Ovary (tissue), 9 donors: ENCODE measurements around the gene SMARCB1. TPM values are rescaled to one million over a fixed set of nuclear protein-coding genes. Genes with fewer than 3 reads are reported as not detected.

Experiments
- DNase-seq, 5 donors: peaks; one replicate each; pipeline ENCODE4 v3.0.0-alpha.2; 2019 to 2020
- H3K27ac ChIP-seq, 2 donors: fragments of 200-600 bp; one replicate each; pipeline versions ENCODE4 v1.5.1 to v1.8.0; 2019 to 2022
- H3K27me3 ChIP-seq: fragments of 200-600 bp; one replicate; pipeline ENCODE4 v1.8.0; 2022
- H3K36me3 ChIP-seq: fragments of 200-600 bp; sonication (generic); one replicate; pipeline ENCODE4 v1.5.1; 2019
- H3K4me1 ChIP-seq: one replicate; pipeline ENCODE4 v1.8.1; 2013; ENCODE audit warnings: mild to moderate bottlenecking, moderate library complexity; ENCODE audit not compliant: insufficient read depth
- H3K4me3 ChIP-seq: fragments of 200-600 bp; sonication (generic); one replicate; pipeline ENCODE4 v1.5.1; 2017
- H3K9me3 ChIP-seq, 2 donors: fragments of 200-600 bp in 1 of 2; sonication (generic) in 1 of 2; one replicate each; pipeline versions ENCODE4 v1.5.1 to v1.8.1; 2013 to 2019; ENCODE audit warnings: mild to moderate bottlenecking in 1 of 2, moderate library complexity in 1 of 2
- CTCF ChIP-seq, 3 donors: fragments of 450-650 bp in 2 of 3; fragments of 200-600 bp in 1 of 3; IDR thresholded peaks; one replicate each; pipeline versions ENCODE4 v1.5.1 to v1.8.0; 2016 to 2022; ENCODE audit warnings: antibody characterized with exemption in 3 of 3, mild to moderate bottlenecking in 1 of 3
- EP300 ChIP-seq: sonication (generic); formaldehyde crosslinking; IDR thresholded peaks from one replicate; pipeline ENCODE4 v1.6.1; 2017; ENCODE audit warnings: antibody characterized with exemption
- POLR2A ChIP-seq: fragments of 450-650 bp; IDR thresholded peaks from one replicate; pipeline ENCODE4 v1.6.1; 2017; ENCODE audit warnings: antibody characterized with exemption, mild to moderate bottlenecking, moderate library complexity
- WGBS, 3 donors: extraction: QIAGEN DNeasy Blood & Tissue Kit in 1 of 3; methylation state at CpG; one replicate each; pipeline versions ENCODE4 v1.1.5 to v1.1.7; 2013 to 2017; 5-methylcytosine and 5-hydroxymethylcytosine counted together
- intact Hi-C, 4 donors: fragments of 100-400 bp; cut with DNase I; formaldehyde crosslinking; loops; one replicate each; pipeline versions ENCODE4 v1.11.0 to v1.15.1; 2022 to 2023
- polyA plus RNA-seq, 2 donors: library from polyadenylated mRNA; stranded (reverse); fragments of 200-250 nt in 1 of 2; fragments of 350-450 nt in 1 of 2; fragmentation: Illumina TruSeq in 1 of 2; extraction: RNeasy Lipid Tissue Mini Kit (QIAGEN cat#74804) in 1 of 2; gene quantifications; one replicate each; pipeline ENCODE4 v1.2.3, GENCODE V29; 2013 to 2014
- total RNA-seq, 7 donors: library from RNA; depleted of rRNA in 2 of 7; stranded (reverse); fragments of >200 nt in 2 of 7; fragmentation: NEBNext Ultra II Directional in 3 of 7; extraction: Animal tissue kit (Norgen Biotek cat#: 25700) in 3 of 7; gene quantifications; one replicate each; pipeline versions ENCODE4 v1.1.0 to v1.2.4, GENCODE V29; 2016 to 2023
- donor health status: DM: no; HTN: no; CAD: no; lungs with moderate emphysema.
- donor health status: DM: no; HTN: no; CAD: no.
- donor health status: Bipolar disorder and iron deficiency.
- donor health status: DM: yes; HTN: yes; CAD: no.
- donor health status: DM: no; HTN: no; CAD: no.
- donor health status: DM: yes; HTN: yes; CAD: no.

Gene SMARCB1
- total and polyA plus RNA-seq, 9 donors = 47.1 to 107 (median 87.0) TPM

DNA sequence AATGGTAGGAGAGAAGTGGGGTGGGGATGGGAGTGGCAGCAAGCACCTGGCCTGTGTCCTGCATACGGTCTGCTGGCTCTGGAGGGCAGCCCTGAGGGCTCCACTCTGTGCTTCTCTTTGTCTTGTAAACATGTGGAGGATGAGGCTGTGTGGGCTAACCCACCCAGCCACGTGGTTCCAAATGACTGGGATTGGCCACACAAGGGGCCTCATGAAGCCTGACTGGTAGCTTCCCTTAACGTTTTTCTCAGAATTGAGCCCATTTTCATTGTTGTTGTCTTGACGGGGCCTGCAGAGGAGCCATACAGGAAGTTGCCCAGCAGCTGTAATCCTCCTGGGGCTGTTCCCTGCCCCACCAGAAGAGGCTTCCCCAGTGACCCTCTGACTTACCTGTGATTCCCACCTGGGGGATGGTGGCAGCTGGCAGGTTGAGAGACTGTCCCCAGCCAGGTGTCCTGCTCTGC lies 34.0 kb downstream of the SMARCB1 start:
- WGBS, 3 donors = 27 to 37% (median 35%) methylated on average over 4 of the region's 4 CpGs
- no peaks in the 10 kb centered on the region for H3K36me3 ChIP-seq
- no peak overlapping the region for H3K27ac ChIP-seq

GRCh38 chr22:23822101-23822671 lies 35.4 kb downstream of the SMARCB1 start:
- H3K4me3 ChIP-seq = no peak overlapping the region
- WGBS, 3 donors = 65 to 73% (median 71%) methylated on average over 5 to 6 of the region's 6 CpGs
- TF ChIP-seq EP300 = no peak
- H3K9me3 ChIP-seq = no peaks in the 10 kb centered on the region
- no peaks in the 10 kb centered on the region for H3K27me3 ChIP-seq
- H3K4me1 ChIP-seq = peaks cover 2% of the 10 kb centered on the region
- intact Hi-C loops = no loop called here
- H3K27ac ChIP-seq = no peak overlapping the region
- no peak for DNase-seq
- no peaks in the 10 kb centered on the region for H3K36me3 ChIP-seq

More for the DNA sequence above, 34.0 kb downstream of the SMARCB1 start:
- Histone ChIP-seq H3K4me3 (no peak overlapping the region), H3K4me1 (peaks cover 2% of the 10 kb centered on the region), H3K9me3 (no peaks in the 10 kb centered on the region), H3K27me3 (no peaks in the 10 kb centered on the region)
- TF ChIP-seq EP300 (no peak), POLR2A (no peak), CTCF (IDR thresholded peaks at IDR 0.05) (no peak)
- intact Hi-C loops = no loop called here
- DNase-seq = no peak

DNA sequence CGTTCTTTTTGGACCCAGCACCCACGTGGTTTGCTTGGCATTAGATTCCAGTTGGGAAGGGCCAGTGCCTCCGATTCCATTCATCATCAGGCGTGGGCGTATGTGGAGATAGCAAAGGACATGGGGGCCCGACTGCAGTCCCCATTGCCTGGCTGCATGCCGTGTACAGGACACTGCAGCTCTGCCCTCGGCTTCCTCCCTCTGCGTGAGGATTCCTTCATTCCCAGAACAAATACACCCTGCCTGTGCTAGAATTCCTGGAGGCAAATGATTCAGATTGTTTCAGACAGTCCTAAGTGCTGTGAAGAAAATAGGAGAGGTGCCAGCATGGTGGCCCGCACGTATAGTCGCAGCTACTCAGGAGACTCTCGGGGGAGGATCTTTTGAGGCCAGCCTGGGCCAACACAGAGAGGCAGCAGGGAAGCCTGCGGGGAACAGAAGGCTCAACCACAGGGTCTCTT lies 36.6 kb downstream of the SMARCB1 start:
- Histone ChIP-seq H3K27me3 (no peaks in the 10 kb centered on the region), H3K4me1 (peaks cover 2% of the 10 kb centered on the region), H3K36me3 (no peaks in the 10 kb centered on the region), H3K27ac (no peak overlapping the region), H3K4me3 (no peak overlapping the region), H3K9me3 (no peaks in the 10 kb centered on the region)
- intact Hi-C loops = no loop called here
- TF ChIP-seq POLR2A (no peak), EP300 (no peak), CTCF (IDR thresholded peaks at IDR 0.05) (no peak)
- 54 to 68% (median 58%) methylated on average over 14 of the region's 14 CpGs for WGBS, 3 donors
- DNase-seq = peak in 1 of 5 donors; percentile 24

- intact Hi-C loops = no loop called here
- Histone ChIP-seq H3K4me1 (peaks cover 2% of the 10 kb centered on the region), H3K27ac (no peak overlapping the region), H3K9me3 (no peaks in the 10 kb centered on the region), H3K36me3 (no peaks in the 10 kb centered on the region), H3K27me3 (no peaks in the 10 kb centered on the region), H3K4me3 (no peak overlapping the region)
- peak in 1 of 5 donors; percentile 29 for DNase-seq
- WGBS, 3 donors = 72 to 85% (median 79%) methylated on average over 13 of the region's 13 CpGs
- no peak for TF ChIP-seq EP300
- TF ChIP-seq POLR2A = no peak
- no peak for TF ChIP-seq CTCF (IDR thresholded peaks at IDR 0.05)
Observed at GRCh38 chr22:23824476-23825245, 37.9 kb downstream of the SMARCB1 start.
